22Rv1 (cell line): ENCODE measurements around the gene MTCL1.

Experiments used
- H3K27ac ChIP-seq: fragments of 450-650 bp; 2 replicates; pipeline ENCODE4 v1.5.1; 2017
- ZFX ChIP-seq: fragments of 450-650 bp; IDR thresholded peaks from 2 replicates; pipeline ENCODE4 v1.6.1; 2017; ENCODE audit warnings: antibody characterized with exemption, borderline replicate concordance
- TF ChIP-seq, protein P1 (sequence below): fragments of 450-650 bp; IDR thresholded peaks from 2 replicates; pipeline ENCODE4 v1.5.1; 2017; ENCODE audit warnings: mild to moderate bottlenecking

Gene MTCL1

GRCh38 chr18:8786483-8787370 lies 81.4 kb downstream of the MTCL1 start:
- TF ChIP-seq, protein P1, sequence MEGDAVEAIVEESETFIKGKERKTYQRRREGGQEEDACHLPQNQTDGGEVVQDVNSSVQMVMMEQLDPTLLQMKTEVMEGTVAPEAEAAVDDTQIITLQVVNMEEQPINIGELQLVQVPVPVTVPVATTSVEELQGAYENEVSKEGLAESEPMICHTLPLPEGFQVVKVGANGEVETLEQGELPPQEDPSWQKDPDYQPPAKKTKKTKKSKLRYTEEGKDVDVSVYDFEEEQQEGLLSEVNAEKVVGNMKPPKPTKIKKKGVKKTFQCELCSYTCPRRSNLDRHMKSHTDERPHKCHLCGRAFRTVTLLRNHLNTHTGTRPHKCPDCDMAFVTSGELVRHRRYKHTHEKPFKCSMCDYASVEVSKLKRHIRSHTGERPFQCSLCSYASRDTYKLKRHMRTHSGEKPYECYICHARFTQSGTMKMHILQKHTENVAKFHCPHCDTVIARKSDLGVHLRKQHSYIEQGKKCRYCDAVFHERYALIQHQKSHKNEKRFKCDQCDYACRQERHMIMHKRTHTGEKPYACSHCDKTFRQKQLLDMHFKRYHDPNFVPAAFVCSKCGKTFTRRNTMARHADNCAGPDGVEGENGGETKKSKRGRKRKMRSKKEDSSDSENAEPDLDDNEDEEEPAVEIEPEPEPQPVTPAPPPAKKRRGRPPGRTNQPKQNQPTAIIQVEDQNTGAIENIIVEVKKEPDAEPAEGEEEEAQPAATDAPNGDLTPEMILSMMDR = no peak
- no peak for TF ChIP-seq ZFX
- no peak overlapping the region for H3K27ac ChIP-seq

GRCh38 chr18:8787371-8787670 lies 82.0 kb downstream of the MTCL1 start:
- TF ChIP-seq ZFX = no peak
- TF ChIP-seq, protein P1 = no peak
- no peak overlapping the region for H3K27ac ChIP-seq

GRCh38 chr18:8787794-8788193 lies 82.4 kb downstream of the MTCL1 start:
- TF ChIP-seq, protein P1 = no peak
- no peak for TF ChIP-seq ZFX
- no peak overlapping the region for H3K27ac ChIP-seq

DNA sequence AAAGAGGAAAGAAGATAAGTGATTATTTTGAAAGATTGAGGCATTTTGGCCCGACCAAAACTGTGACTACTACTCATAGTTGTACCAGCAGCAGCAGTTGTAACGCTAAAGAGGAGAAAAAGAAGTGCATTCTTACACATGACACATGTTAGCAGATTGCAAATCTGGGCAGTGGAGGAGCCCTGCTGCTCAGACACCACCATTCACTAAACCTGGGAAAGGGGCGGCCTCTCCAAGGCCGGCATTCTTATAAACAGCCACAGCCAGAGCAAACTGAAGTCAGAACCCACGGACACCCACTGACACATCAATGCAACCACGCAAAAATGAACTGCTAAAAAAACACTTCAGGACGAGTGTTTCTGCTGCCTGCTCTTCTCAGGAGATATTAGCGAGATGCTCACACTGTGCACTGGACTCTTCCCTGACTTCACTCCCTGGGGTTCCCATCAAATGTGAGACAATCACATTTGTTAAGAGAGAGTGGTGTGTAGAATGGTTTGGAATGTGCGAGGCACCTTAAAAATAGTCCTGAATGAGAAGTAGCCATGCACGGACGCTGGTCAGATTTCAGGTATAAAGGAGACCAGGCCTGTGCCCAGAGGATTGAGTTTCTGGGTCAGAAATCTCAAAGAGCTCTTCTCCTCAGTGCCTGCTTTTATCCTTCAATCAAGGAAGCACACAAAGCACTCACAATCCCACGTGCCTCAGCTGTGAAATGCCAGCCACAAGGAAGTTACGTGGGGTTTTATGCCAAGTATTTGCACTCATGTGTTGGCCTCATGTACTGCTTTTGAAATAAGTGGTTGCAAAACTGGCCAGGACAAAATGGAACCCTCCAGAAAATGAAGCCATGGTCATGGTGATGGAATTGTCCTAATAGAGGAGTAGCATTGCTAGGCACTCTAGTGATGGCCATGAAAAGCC lies 83.4 kb downstream of the MTCL1 start:
- no peak overlapping the region for H3K27ac ChIP-seq
- TF ChIP-seq, protein P1 = no peak
- no peak for TF ChIP-seq ZFX

DNA sequence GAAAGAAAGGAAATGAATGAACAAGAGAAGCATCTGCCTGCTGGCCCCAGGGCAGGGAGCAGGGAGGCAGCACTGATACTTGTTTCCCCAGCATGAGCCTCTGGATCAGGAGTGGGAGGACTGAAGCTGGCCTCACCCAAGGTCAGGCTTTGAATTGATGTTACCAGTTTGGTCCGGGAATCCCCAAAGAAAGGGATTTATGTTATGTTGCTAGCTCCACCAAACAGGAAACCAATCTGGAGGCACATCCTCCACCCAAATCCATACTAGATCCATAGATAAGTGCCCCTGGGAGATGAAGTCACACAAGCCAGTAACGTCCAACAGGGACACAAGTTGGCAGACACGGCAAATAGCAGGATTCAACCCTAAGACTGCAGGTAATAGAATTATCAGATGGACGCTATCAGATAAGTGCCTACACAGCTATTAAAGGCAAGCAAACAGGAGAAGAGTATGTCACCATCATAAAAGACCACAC lies 85.9 kb downstream of the MTCL1 start:
- TF ChIP-seq, protein P1 = no peak
- no peak for TF ChIP-seq ZFX
- H3K27ac ChIP-seq = no peak overlapping the region

DNA sequence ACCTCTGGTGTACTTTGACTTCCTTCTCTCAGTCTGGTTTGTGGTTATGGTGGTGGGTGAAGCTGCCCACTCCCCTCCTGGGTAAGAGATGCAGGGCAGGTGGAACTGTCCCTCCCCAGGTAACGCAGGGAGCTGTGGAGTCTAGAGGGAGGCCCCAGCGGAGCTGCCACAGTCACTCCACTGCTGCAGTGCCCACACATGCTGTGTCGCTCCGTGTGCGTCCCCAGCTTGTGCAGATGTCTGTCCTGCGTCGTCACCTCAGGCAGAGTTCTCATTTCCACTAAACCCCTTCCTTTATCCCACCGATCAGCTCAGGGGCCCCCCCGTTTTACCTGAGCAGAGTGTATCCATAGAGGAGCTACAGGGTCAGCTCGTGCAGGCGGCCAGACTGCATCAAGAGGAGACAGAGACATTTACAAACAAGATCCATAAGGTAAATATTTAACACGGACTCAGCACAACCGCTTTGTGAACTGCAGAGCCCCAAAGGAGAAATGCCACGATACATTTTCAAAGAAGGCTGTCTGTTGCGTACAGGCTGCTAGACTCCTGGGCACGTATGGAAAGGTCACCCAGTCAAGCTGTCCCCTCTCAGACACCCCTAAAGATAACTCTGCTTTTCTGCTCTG lies 87.4 kb downstream of the MTCL1 start:
- H3K27ac ChIP-seq = no peak overlapping the region
- no peak for TF ChIP-seq ZFX
- TF ChIP-seq, protein P1 = no peak
